Measurements from ENCODE around the gene ATG4A.

Gene ATG4A

GRCh38 chrX:108156082-108156481, 64.5 kb downstream of the ATG4A start:
- no peak overlapping the region for H3K27ac ChIP-seq
- TF ChIP-seq POLR2AphosphoS5 (IDR thresholded peaks at IDR 0.05; ENCODE audit: borderline replicate concordance, low read depth, low read length) (no peak), FOXP2 (optimal IDR thresholded peaks at IDR 0.05; ENCODE audit: control extremely low read depth, extremely low read length, insufficient read depth) (no peak), EZH2 (IDR thresholded peaks at IDR 0.05) (no peak)
- H3K4me3 ChIP-seq: no peak overlapping the region
- DNase-seq (ENCODE audit: low read depth, low spot score): no peak
- no peak overlapping the region for H3K9ac ChIP-seq (ENCODE audit: insufficient read length)
- no peaks in the 10 kb centered on the region for H3K36me3 ChIP-seq (ENCODE audit: insufficient read depth, low read length)
- no peaks in the 10 kb centered on the region for H3K9me3 ChIP-seq (ENCODE audit: low read depth, low read length)

- Histone ChIP-seq H3K9me3 (ENCODE audit: low read depth, low read length) (no peaks in the 10 kb centered on the region), H3K27ac (no peak overlapping the region), H3K4me3 (no peak overlapping the region), H3K36me3 (ENCODE audit: insufficient read depth, low read length) (no peaks in the 10 kb centered on the region), H3K9ac (ENCODE audit: insufficient read length) (no peak overlapping the region)
- no peak for DNase-seq (ENCODE audit: low read depth, low spot score)
- TF ChIP-seq EZH2 (IDR thresholded peaks at IDR 0.05) (no peak), POLR2AphosphoS5 (IDR thresholded peaks at IDR 0.05; ENCODE audit: borderline replicate concordance, low read depth, low read length) (no peak), FOXP2 (optimal IDR thresholded peaks at IDR 0.05; ENCODE audit: control extremely low read depth, extremely low read length, insufficient read depth) (no peak)
These were observed 65.4 kb downstream of the ATG4A start for GRCh38 chrX:108156934-108157466.

- Histone ChIP-seq H3K36me3 (ENCODE audit: insufficient read depth, low read length) (no peaks in the 10 kb centered on the region), H3K9ac (ENCODE audit: insufficient read length) (no peak overlapping the region), H3K4me3 (no peak overlapping the region), H3K9me3 (ENCODE audit: low read depth, low read length) (no peaks in the 10 kb centered on the region), H3K27ac (no peak overlapping the region)
- no peak for TF ChIP-seq EZH2 (IDR thresholded peaks at IDR 0.05)
- TF ChIP-seq FOXP2 (optimal IDR thresholded peaks at IDR 0.05; ENCODE audit: control extremely low read depth, extremely low read length, insufficient read depth): no peak
- TF ChIP-seq POLR2AphosphoS5 (IDR thresholded peaks at IDR 0.05; ENCODE audit: borderline replicate concordance, low read depth, low read length): no peak
- DNase-seq (ENCODE audit: low read depth, low spot score): no peak
These were observed 66.0 kb downstream of the ATG4A start for GRCh38 chrX:108157628-108158027.

- H3K9ac ChIP-seq (ENCODE audit: insufficient read length): no peak overlapping the region
- TF ChIP-seq FOXP2 (optimal IDR thresholded peaks at IDR 0.05; ENCODE audit: control extremely low read depth, extremely low read length, insufficient read depth) (no peak), EZH2 (IDR thresholded peaks at IDR 0.05) (no peak), POLR2AphosphoS5 (IDR thresholded peaks at IDR 0.05; ENCODE audit: borderline replicate concordance, low read depth, low read length) (no peak)
- no peak overlapping the region for H3K27ac ChIP-seq
- H3K4me3 ChIP-seq: no peak overlapping the region
- no peak for DNase-seq (ENCODE audit: low read depth, low spot score)
- H3K36me3 ChIP-seq (ENCODE audit: insufficient read depth, low read length): no peaks in the 10 kb centered on the region
- no peaks in the 10 kb centered on the region for H3K9me3 ChIP-seq (ENCODE audit: low read depth, low read length)
These were observed 67.6 kb downstream of the ATG4A start for GRCh38 chrX:108159028-108159670.

GRCh38 chrX:108160309-108160708, 68.7 kb downstream of the ATG4A start:
- TF ChIP-seq POLR2AphosphoS5 (IDR thresholded peaks at IDR 0.05; ENCODE audit: borderline replicate concordance, low read depth, low read length) (no peak), EZH2 (IDR thresholded peaks at IDR 0.05) (no peak), FOXP2 (optimal IDR thresholded peaks at IDR 0.05; ENCODE audit: control extremely low read depth, extremely low read length, insufficient read depth) (no peak)

GRCh38 chrX:108162265-108162664, 70.7 kb downstream of the ATG4A start:
- no peak overlapping the region for H3K27ac ChIP-seq
- no peaks in the 10 kb centered on the region for H3K36me3 ChIP-seq (ENCODE audit: insufficient read depth, low read length)
- no peak for TF ChIP-seq POLR2AphosphoS5 (IDR thresholded peaks at IDR 0.05; ENCODE audit: borderline replicate concordance, low read depth, low read length)
- no peak for TF ChIP-seq EZH2 (IDR thresholded peaks at IDR 0.05)
- no peak for TF ChIP-seq FOXP2 (optimal IDR thresholded peaks at IDR 0.05; ENCODE audit: control extremely low read depth, extremely low read length, insufficient read depth)
- no peaks in the 10 kb centered on the region for H3K9me3 ChIP-seq (ENCODE audit: low read depth, low read length)
- no peak overlapping the region for H3K9ac ChIP-seq (ENCODE audit: insufficient read length)
- H3K4me3 ChIP-seq: no peak overlapping the region
- DNase-seq (ENCODE audit: low read depth, low spot score): no peak

More at GRCh38 chrX:108160309-108160708, 68.7 kb downstream of the ATG4A start:
- DNase-seq (ENCODE audit: low read depth, low spot score): no peak
- H3K4me3 ChIP-seq: no peak overlapping the region
- H3K36me3 ChIP-seq (ENCODE audit: insufficient read depth, low read length): no peaks in the 10 kb centered on the region
- no peaks in the 10 kb centered on the region for H3K9me3 ChIP-seq (ENCODE audit: low read depth, low read length)
- H3K27ac ChIP-seq: no peak overlapping the region
- no peak overlapping the region for H3K9ac ChIP-seq (ENCODE audit: insufficient read length)

GRCh38 chrX:108163333-108164082, 71.9 kb downstream of the ATG4A start:
- no peak overlapping the region for H3K27ac ChIP-seq
- DNase-seq (ENCODE audit: low read depth, low spot score): no peak

GRCh38 chrX:108165383-108166111, 74.0 kb downstream of the ATG4A start:
- Histone ChIP-seq H3K9ac (ENCODE audit: insufficient read length) (no peak overlapping the region), H3K9me3 (ENCODE audit: low read depth, low read length) (no peaks in the 10 kb centered on the region), H3K27ac (no peak overlapping the region), H3K4me3 (no peak overlapping the region), H3K36me3 (ENCODE audit: insufficient read depth, low read length) (no peaks in the 10 kb centered on the region)
- TF ChIP-seq FOXP2 (optimal IDR thresholded peaks at IDR 0.05; ENCODE audit: control extremely low read depth, extremely low read length, insufficient read depth) (no peak), POLR2AphosphoS5 (IDR thresholded peaks at IDR 0.05; ENCODE audit: borderline replicate concordance, low read depth, low read length) (no peak), EZH2 (IDR thresholded peaks at IDR 0.05) (no peak)
- DNase-seq (ENCODE audit: low read depth, low spot score): no peak

More at GRCh38 chrX:108163333-108164082, 71.9 kb downstream of the ATG4A start:
- Histone ChIP-seq H3K9ac (ENCODE audit: insufficient read length) (no peak overlapping the region), H3K36me3 (ENCODE audit: insufficient read depth, low read length) (no peaks in the 10 kb centered on the region), H3K9me3 (ENCODE audit: low read depth, low read length) (no peaks in the 10 kb centered on the region), H3K4me3 (no peak overlapping the region)
- no peak for TF ChIP-seq FOXP2 (optimal IDR thresholded peaks at IDR 0.05; ENCODE audit: control extremely low read depth, extremely low read length, insufficient read depth)
- TF ChIP-seq EZH2 (IDR thresholded peaks at IDR 0.05): no peak

Measured in SK-N-MC (cell line).